ENCODE results near the gene LMF2. TPM values are rescaled to one million over a fixed set of nuclear protein-coding genes. Genes with fewer than 3 reads are reported as not detected.

LMF2 gene
- polyA plus RNA-seq, 1 donor (not counting 4 experiments of a cell fraction or from before 2014, with no cell fraction given), result 13.2 TPM

- FAIRE-seq, result peak; percentile 95
- H3K9me3 ChIP-seq (ENCODE audit: control insufficient read depth, low read depth, low read length), result no peaks in the 10 kb centered on the region
- no peak overlapping the region for H3K9ac ChIP-seq (ENCODE audit: control insufficient read depth, extremely low read depth, insufficient read depth, low read length)
- H4K20me1 ChIP-seq (ENCODE audit: control insufficient read depth, extremely low read depth, insufficient read depth, low read length), result no peaks in the 10 kb centered on the region
- dilution Hi-C loops (cut with MboI; ENCODE audit: extremely low pct_ligation_motif_present, low sequenced_read_pairs), result no loop called here
- no peak overlapping the region for H2AFZ ChIP-seq (ENCODE audit: control insufficient read depth, low read length)
- H3K27ac ChIP-seq (ENCODE audit: control insufficient read depth, insufficient read depth, low read length), result no peak overlapping the region
- H3K4me1 ChIP-seq (ENCODE audit: control insufficient read depth, extremely low read depth, insufficient read depth, low read length), result peaks cover 5% of the 10 kb centered on the region
- H3K4me2 ChIP-seq (ENCODE audit: control insufficient read depth, extremely low read depth, insufficient read depth, low read depth, low read length), result peak overlapping the region; percentile 67
- no peak for DNase-seq (ENCODE audit: low read depth, low spot score)
- H3K27me3 ChIP-seq (ENCODE audit: control insufficient read depth, extremely low read depth, insufficient read depth, low read length), result no peaks in the 10 kb centered on the region
- TF ChIP-seq CTCF (optimal IDR thresholded peaks at IDR 0.05 in 1 of 3, IDR thresholded peaks at IDR 0.05 in 1 of 3, conservative IDR thresholded peaks at IDR 0.05 in 1 of 3; ENCODE audit: extremely low read depth in 1 of 3, insufficient read depth in 2 of 3, low read length in 3 of 3), result peak; percentile 76 to 85 (median 77)
- no peak for TF ChIP-seq EZH2 (IDR thresholded peaks at IDR 0.05; ENCODE audit: low read length)
- H3K9me1 ChIP-seq (ENCODE audit: control insufficient read depth, extremely low read depth, insufficient read depth, low read length), result no peaks in the 10 kb centered on the region
- H3K79me2 ChIP-seq (ENCODE audit: control insufficient read depth, insufficient read depth, low read length), result no peaks in the 10 kb centered on the region
- H3K4me3 ChIP-seq (ENCODE audit: control insufficient read depth in 2 of 3, extremely low read depth in 1 of 3, insufficient read depth in 2 of 3, low read depth in 1 of 3, low read length in 3 of 3), result no peak overlapping the region
- H3K36me3 ChIP-seq (ENCODE audit: control insufficient read depth in 2 of 2, extremely low read depth in 1 of 2, insufficient read depth in 2 of 2, low read length in 2 of 2), result peaks cover 0 to 8% of the 10 kb centered on the region in 2 experiments
Observed at GRCh38 chr22:50498322-50498890, 9.1 kb downstream of the LMF2 start.

- dilution Hi-C loops (cut with MboI; ENCODE audit: extremely low pct_ligation_motif_present, low sequenced_read_pairs), result no loop called here
- no peak for FAIRE-seq
- no peaks in the 10 kb centered on the region for H3K79me2 ChIP-seq (ENCODE audit: control insufficient read depth, insufficient read depth, low read length)
Observed at GRCh38 chr22:50497093-50497492, 10.4 kb downstream of the LMF2 start.

More at GRCh38 chr22:50497093-50497492, 10.4 kb downstream of the LMF2 start:
- Histone ChIP-seq H4K20me1 (ENCODE audit: control insufficient read depth, extremely low read depth, insufficient read depth, low read length) (no peaks in the 10 kb centered on the region), H2AFZ (ENCODE audit: control insufficient read depth, low read length) (no peak overlapping the region), H3K9me1 (ENCODE audit: control insufficient read depth, extremely low read depth, insufficient read depth, low read length) (no peaks in the 10 kb centered on the region), H3K9me3 (ENCODE audit: control insufficient read depth, low read depth, low read length) (no peaks in the 10 kb centered on the region), H3K4me3 (ENCODE audit: control insufficient read depth in 2 of 3, extremely low read depth in 1 of 3, insufficient read depth in 2 of 3, low read depth in 1 of 3, low read length in 3 of 3) (no peak overlapping the region), H3K4me1 (ENCODE audit: control insufficient read depth, extremely low read depth, insufficient read depth, low read length) (peaks cover 5% of the 10 kb centered on the region), H3K36me3 (ENCODE audit: control insufficient read depth in 2 of 2, extremely low read depth in 1 of 2, insufficient read depth in 2 of 2, low read length in 2 of 2) (no peaks in the 10 kb centered on the region), H3K4me2 (ENCODE audit: control insufficient read depth, extremely low read depth, insufficient read depth, low read depth, low read length) (no peak overlapping the region), H3K9ac (ENCODE audit: control insufficient read depth, extremely low read depth, insufficient read depth, low read length) (no peak overlapping the region), H3K27me3 (ENCODE audit: control insufficient read depth, extremely low read depth, insufficient read depth, low read length) (no peaks in the 10 kb centered on the region), H3K27ac (ENCODE audit: control insufficient read depth, insufficient read depth, low read length) (no peak overlapping the region)
- TF ChIP-seq CTCF (optimal IDR thresholded peaks at IDR 0.05 in 1 of 3, IDR thresholded peaks at IDR 0.05 in 1 of 3, conservative IDR thresholded peaks at IDR 0.05 in 1 of 3; ENCODE audit: extremely low read depth in 1 of 3, insufficient read depth in 2 of 3, low read length in 3 of 3), result no peak
- TF ChIP-seq EZH2 (IDR thresholded peaks at IDR 0.05; ENCODE audit: low read length), result no peak
- no peak for DNase-seq (ENCODE audit: low read depth, low spot score)

Data from keratinocyte (primary cell).